Neural crest cell (in vitro differentiated cells): ENCODE measurements around the gene ANTXR2. TPM values are rescaled to one million over a fixed set of nuclear protein-coding genes. Genes with fewer than 3 reads are reported as not detected.
"Not testable (repeated sequence)": the region's sequence is repeated elsewhere in the genome, so short reads cannot be mapped to it uniquely, and the experiment has no call there.

Source experiments
- DNase-seq: peaks from one replicate; pipeline ENCODE4 v3.0.0; 2021; ENCODE audit warnings: low read depth, mixed read lengths, low spot score
- H3K27ac Mint-ChIP-seq: one replicate; pipeline ENCODE4 v1.8.0; 2021; ENCODE audit warnings: mild to moderate bottlenecking, mixed read lengths; ENCODE audit not compliant: unreplicated experiment
- H3K27me3 Mint-ChIP-seq: 2 replicates; pipeline ENCODE4 v1.8.0; 2021; ENCODE audit warnings: low read depth, mild to moderate bottlenecking, mixed read lengths
- H3K36me3 Mint-ChIP-seq: 2 replicates; pipeline ENCODE4 v1.8.0; 2021; ENCODE audit warnings: low read depth, mild to moderate bottlenecking, mixed read lengths
- H3K4me1 Mint-ChIP-seq: 2 replicates; pipeline ENCODE4 v1.8.0; 2021; ENCODE audit warnings: mixed read lengths
- H3K4me3 Mint-ChIP-seq: one replicate; pipeline ENCODE4 v1.8.0; 2021; ENCODE audit warnings: mild to moderate bottlenecking, mixed read lengths
- H3K9me3 Mint-ChIP-seq: 2 replicates; pipeline ENCODE4 v1.8.0; 2021; ENCODE audit warnings: mixed read lengths
- CTCF ChIP-seq: fragments of 200-600 bp; sonication (generic); conservative IDR thresholded peaks from 2 replicates; pipeline ENCODE4 v1.5.0; 2021; ENCODE audit warnings: antibody characterized with exemption, mild to moderate bottlenecking
- total RNA-seq: library from RNA; stranded (reverse); gene quantifications from 2 replicates; pipeline ENCODE4 v1.2.1, GENCODE V29; 2021

The ANTXR2 gene
- total RNA-seq, 1 donor from 2014 or later, result 36.7 TPM

- no peaks in the 10 kb centered on the region for H3K27me3 Mint-ChIP-seq
- no peak overlapping the region for H3K4me3 Mint-ChIP-seq
- peaks cover 26% of the 10 kb centered on the region for H3K36me3 Mint-ChIP-seq
- peaks cover 5% of the 10 kb centered on the region for H3K9me3 Mint-ChIP-seq
- DNase-seq, result no peak
- H3K27ac Mint-ChIP-seq, result no peak overlapping the region
- no peak for TF ChIP-seq CTCF
- H3K4me1 Mint-ChIP-seq, result no peaks in the 10 kb centered on the region
Observed at GRCh38 chr4:80007745-80008149, 65.3 kb downstream of the ANTXR2 start.

- Mint-ChIP-seq H3K27ac (no peak overlapping the region), H3K4me1 (no peaks in the 10 kb centered on the region), H3K4me3 (no peak overlapping the region), H3K36me3 (peaks cover 27% of the 10 kb centered on the region), H3K27me3 (no peaks in the 10 kb centered on the region), H3K9me3 (peaks cover 5% of the 10 kb centered on the region)
- no peak for TF ChIP-seq CTCF
- DNase-seq, result no peak
Observed at GRCh38 chr4:80006935-80007744, 65.9 kb downstream of the ANTXR2 start.

DNA sequence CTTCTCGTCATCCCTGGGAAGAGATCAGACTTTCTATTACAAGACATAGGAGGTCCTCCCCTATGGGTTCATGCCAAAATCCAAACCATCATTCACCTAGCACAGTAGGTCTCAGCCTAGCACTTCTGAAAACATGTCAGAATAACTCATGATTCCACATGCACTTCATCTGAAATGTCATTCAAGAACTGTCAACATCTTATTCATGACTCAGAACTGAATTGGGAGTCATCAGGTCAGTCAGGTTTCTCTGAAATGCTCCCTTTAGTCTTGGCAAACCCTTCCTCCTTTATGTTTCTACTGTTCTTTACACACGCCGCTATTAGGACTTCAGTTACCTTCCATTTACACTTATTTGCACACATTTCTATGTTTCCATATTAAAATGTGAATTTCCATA lies 67.2 kb downstream of the ANTXR2 start:
- TF ChIP-seq CTCF, result no peak
- H3K9me3 Mint-ChIP-seq, result peaks cover 5% of the 10 kb centered on the region
- H3K4me3 Mint-ChIP-seq, result no peak overlapping the region
- H3K36me3 Mint-ChIP-seq, result peaks cover 29% of the 10 kb centered on the region
- no peaks in the 10 kb centered on the region for H3K27me3 Mint-ChIP-seq
- no peak overlapping the region for H3K27ac Mint-ChIP-seq
- no peaks in the 10 kb centered on the region for H3K4me1 Mint-ChIP-seq
- no peak for DNase-seq

DNA sequence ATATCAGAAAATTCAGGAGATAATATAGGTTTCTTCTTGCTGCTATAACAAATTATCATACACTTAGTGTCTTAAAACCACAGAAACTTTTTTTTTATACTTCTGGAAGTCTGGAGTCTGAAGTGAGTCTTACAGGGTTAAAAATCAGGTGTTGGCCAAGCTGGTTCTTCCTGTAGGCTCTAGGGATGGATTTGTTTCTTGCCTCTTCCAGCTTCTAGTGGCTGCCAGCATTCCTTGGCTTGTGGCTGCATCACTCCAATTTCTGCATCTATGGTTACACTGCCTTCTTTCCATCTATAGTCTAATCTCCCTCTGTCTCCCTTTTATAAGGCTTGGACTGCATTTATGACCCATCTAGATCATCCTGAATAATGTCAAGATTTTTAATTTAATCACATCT lies 68.7 kb downstream of the ANTXR2 start:
- Mint-ChIP-seq H3K9me3 (peaks cover 5% of the 10 kb centered on the region), H3K4me3 (no peak overlapping the region), H3K36me3 (peaks cover 25% of the 10 kb centered on the region), H3K27me3 (no peaks in the 10 kb centered on the region), H3K4me1 (no peaks in the 10 kb centered on the region), H3K27ac (no peak overlapping the region)
- no peak for DNase-seq
- TF ChIP-seq CTCF, result no peak

DNA sequence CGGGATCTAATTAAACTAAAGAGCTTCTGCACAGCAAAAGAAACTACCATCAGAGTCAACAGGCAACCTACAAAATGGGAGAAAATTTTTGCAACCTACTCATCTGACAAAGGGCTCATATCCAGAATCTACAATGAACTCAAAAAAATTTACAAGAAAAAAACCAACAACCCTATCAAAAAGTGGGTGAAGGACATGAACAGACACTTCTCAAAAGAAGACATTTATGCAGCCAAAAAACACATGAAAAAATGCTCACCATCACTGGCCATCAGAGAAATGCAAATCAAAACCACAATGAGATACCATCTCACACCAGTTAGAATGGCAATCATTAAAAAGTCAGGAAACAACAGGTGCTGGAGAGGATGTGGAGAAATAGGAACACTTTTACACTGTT lies 70.5 kb downstream of the ANTXR2 start:
- peaks cover 22% of the 10 kb centered on the region for H3K36me3 Mint-ChIP-seq
- H3K9me3 Mint-ChIP-seq, H3K4me3 Mint-ChIP-seq, H3K27ac Mint-ChIP-seq, H3K4me1 Mint-ChIP-seq, DNase-seq, H3K27me3 Mint-ChIP-seq: not testable (repeated sequence)

- not testable (repeated sequence) for H3K27me3 Mint-ChIP-seq, DNase-seq, H3K4me3 Mint-ChIP-seq, H3K4me1 Mint-ChIP-seq, H3K36me3 Mint-ChIP-seq, H3K9me3 Mint-ChIP-seq, H3K27ac Mint-ChIP-seq
Observed at GRCh38 chr4:79999048-79999447, 74.0 kb downstream of the ANTXR2 start.
